HCT116 (cell line): ENCODE data around the gene RGS11. TPM values are rescaled to one million over a fixed set of nuclear protein-coding genes. Genes with fewer than 3 reads are reported as not detected.

Experiments
- ATAC-seq: fragments of 200-7000 bp; cut with Tn5 transposase; 2 replicates; pipeline ENCODE4 v1.9.1; 2020; ENCODE audit warnings: mild to moderate bottlenecking, moderate library complexity
- BruUV-seq: library from RNA; stranded (reverse); fragments of 400-500 nt; replicated peaks from 2 replicates; lab custom pipeline; 2021; lab: Mats Ljungman, UMichigan
- CTCF ChIA-PET: fragments of 300-600 bp; sonication (Branson Sonifier 250); formaldehyde crosslinking; loops from one replicate; lab custom pipeline; 2021; ENCODE audit warnings: antibody characterized with exemption; lab: Charles Lee
- POLR2A ChIA-PET: fragments of 300-600, 350-600 bp; sonication (Branson Sonifier 250); formaldehyde crosslinking; loops from one replicate; lab custom pipeline; 2021; ENCODE audit warnings: antibody characterized with exemption; lab: Charles Lee
- RAD21 ChIA-PET, 2 experiments: fragments of 300-600 bp; sonication (Branson Sonifier 250); formaldehyde crosslinking; loops; one replicate each; lab custom pipeline; 2023; ENCODE audit warnings: low total read pairs in 2 of 2; ENCODE audit not compliant: uncharacterized antibody in 2 of 2, unreplicated experiment in 2 of 2, low non-redundant PET in 1 of 2; lab: Charles Lee
- DNase-seq: peaks from one replicate; pipeline ENCODE4 v3.0.0-alpha.2; 2010; ENCODE audit warnings: low read depth, low spot score
- H2AFZ ChIP-seq: fragments of 200-600 bp; shearing (Covaris generic), sonication (generic); 2 replicates; pipeline ENCODE4 v1.6.1; 2017; ENCODE audit warnings: low read depth, mixed run types, mixed read lengths, antibody characterized with exemption, low read length; ENCODE audit not compliant: poor library complexity, severe bottlenecking
- H3K27ac ChIP-seq: 2 replicates; pipeline ENCODE4 v1.5.1; 2012; ENCODE audit warnings: low read depth, low read length
- H3K27me3 ChIP-seq: fragments of 200-600 bp; sonication (generic); 2 replicates; pipeline ENCODE4 v1.6.1; 2016; ENCODE audit warnings: mixed run types, low read length, mixed read lengths; ENCODE audit not compliant: insufficient read depth
- H3K36me3 ChIP-seq, 2 experiments: fragments of 200-500 bp in 1 of 2; fragments of 200-600 bp in 1 of 2; sonication (Bioruptor generic) in 1 of 2; sonication (generic) in 1 of 2; 2 replicates each; pipeline versions ENCODE4 v1.5.1 to v1.6.1; 2014 to 2016; ENCODE audit warnings: low read length in 2 of 2, inconsistent platforms in 1 of 2, mixed read lengths in 1 of 2, mixed run types in 1 of 2; ENCODE audit not compliant: insufficient read depth in 2 of 2, control insufficient read depth in 1 of 2
- H3K4me1 ChIP-seq, 2 experiments: fragments of 200-600 bp in 1 of 2; sonication (generic) in 1 of 2; 2 replicates each; pipeline versions ENCODE4 v1.5.1 to v1.6.1; 2012 to 2017; ENCODE audit warnings: low read length in 2 of 2, inconsistent platforms in 1 of 2, mild to moderate bottlenecking in 1 of 2, mixed read lengths in 1 of 2, mixed run types in 1 of 2, moderate library complexity in 1 of 2; ENCODE audit not compliant: insufficient read depth in 2 of 2, control insufficient read depth in 1 of 2
- H3K4me2 ChIP-seq: fragments of 200-600 bp; sonication (generic); 2 replicates; pipeline ENCODE4 v1.6.1; 2017; ENCODE audit warnings: mixed run types, low read length, mixed read lengths
- H3K4me3 ChIP-seq, 2 experiments: fragments of 200-600 bp in 1 of 2; sonication (generic) in 1 of 2; replicated peaks in 1 of 2; 2 replicates each; pipeline ENCODE4 v1.5.1; 2011 to 2016; ENCODE audit warnings: low read length in 2 of 2, control low read depth in 1 of 2, low read depth in 1 of 2, mild to moderate bottlenecking in 1 of 2, mixed read lengths in 1 of 2, mixed run types in 1 of 2
- H3K79me2 ChIP-seq: fragments of 200-600 bp; sonication (generic); 2 replicates; pipeline ENCODE4 v1.6.1; 2017; ENCODE audit warnings: mild to moderate bottlenecking, mixed run types, low read length, moderate library complexity, mixed read lengths; ENCODE audit not compliant: insufficient read depth
- H3K9ac ChIP-seq: fragments of 200-600 bp; sonication (generic); 2 replicates; pipeline ENCODE4 v1.6.1; 2016; ENCODE audit warnings: low read length, mixed read lengths
- H3K9me2 ChIP-seq: fragments of 200-600 bp; sonication (generic), shearing (Covaris generic); 2 replicates; pipeline ENCODE4 v1.6.1; 2017; ENCODE audit warnings: mixed run types, mild to moderate bottlenecking, moderate library complexity; ENCODE audit not compliant: insufficient read depth
- H3K9me3 ChIP-seq, 2 experiments: fragments of 200-500 bp in 1 of 2; fragments of 200-600 bp in 1 of 2; sonication (Bioruptor generic) in 1 of 2; sonication (generic) in 1 of 2; 2 replicates each; pipeline ENCODE4 v1.6.1; 2014 to 2017; ENCODE audit warnings: low read length in 2 of 2, mixed read lengths in 2 of 2, inconsistent platforms in 1 of 2, low read depth in 1 of 2, mild to moderate bottlenecking in 1 of 2, mixed run types in 1 of 2, moderate library complexity in 1 of 2; ENCODE audit not compliant: control insufficient read depth in 1 of 2, insufficient read depth in 1 of 2
- H4K20me1 ChIP-seq: fragments of 200-600 bp; sonication (generic), shearing (Covaris generic); 2 replicates; pipeline ENCODE4 v1.6.1; 2017; ENCODE audit warnings: mixed run types, mild to moderate bottlenecking, moderate library complexity; ENCODE audit not compliant: insufficient read depth
- EZH2phosphoT487 ChIP-seq: fragments of 200-600 bp; IDR thresholded peaks from 2 replicates; pipeline ENCODE4 v1.6.1; 2018; ENCODE audit warnings: antibody characterized with exemption, borderline replicate concordance
- REST ChIP-seq: IDR thresholded peaks from 2 replicates; pipeline ENCODE4 v1.6.1; 2012; ENCODE audit warnings: low read depth
- SIN3A ChIP-seq: IDR thresholded peaks from 2 replicates; pipeline ENCODE4 v1.6.1; 2012; ENCODE audit warnings: low read depth
- ZBTB33 ChIP-seq: IDR thresholded peaks from 2 replicates; pipeline ENCODE4 v1.6.1; 2011; ENCODE audit warnings: mild to moderate bottlenecking, low read length, moderate library complexity; ENCODE audit not compliant: insufficient replicate concordance; ENCODE audit errors: extremely low read depth
- intact Hi-C: fragments of 100-400 bp; cut with micrococcal nuclease; formaldehyde crosslinking; loops from 2 replicates; pipeline ENCODE4 v1.10.0; 2022
- total RNA-seq: library from RNA; stranded (reverse); gene quantifications from one replicate; pipeline ENCODE4 v1.2.1, GENCODE V29; 2021; ENCODE audit not compliant: unreplicated experiment

Gene RGS11
- total RNA-seq, 1 experiment from 2014 or later: not detected

GRCh38 chr16:228151-228851 lies 47.4 kb downstream of the RGS11 start:
- Histone ChIP-seq H4K20me1 (peaks cover 9% of the 10 kb centered on the region; the same call in 1 of the 2 replicates), H3K79me2 (peaks cover 45% of the 10 kb centered on the region), H3K9me2 (no peaks in the 10 kb centered on the region), H2AFZ (no peak overlapping the region), H3K4me3 (peak overlapping the region; percentile 56 to 81), H3K4me2 (peak overlapping the region; percentile 75), H3K27me3 (no peaks in the 10 kb centered on the region), H3K27ac (peak overlapping the region; percentile 82), H3K9ac (peak overlapping the region; percentile 80), H3K9me3 (no peaks in the 10 kb centered on the region), H3K4me1 (peaks cover 0 to 6% of the 10 kb centered on the region in 2 experiments; a peak in 2 of 4 replicates), H3K36me3 (peaks cover 15 to 17% of the 10 kb centered on the region in 2 experiments; a peak in 2 of 4 replicates)
- TF ChIP-seq REST (no peak), ZBTB33 (no peak), SIN3A (0 out of 2 replicates have a peak, but pooled peaks have one; percentile 14), EZH2phosphoT487 (no peak)
- ChIA-PET RAD21 (no interaction called here), POLR2A (no interaction called here), CTCF (no interaction called here)
- intact Hi-C loops: loop anchor here (5.0 kb wide), 1 partner anchor 124 kb away; the partner anchor contains the start of gene AXIN1
- DNase-seq: no peak
- TSS peak; percentile 53 for BruUV-seq
- peak; percentile 24 for ATAC-seq
